GM12873 (cell line): Measurements from ENCODE around the gene CAMK2D.

Source experiments
- CTCF ChIP-seq: IDR thresholded peaks from 2 replicates; pipeline ENCODE4 v1.5.1; 2012; ENCODE audit warnings: low read depth, mild to moderate bottlenecking, moderate library complexity, low read length, control low read depth; ENCODE audit not compliant: insufficient read depth; ENCODE audit errors: missing control alignments

Gene CAMK2D

GRCh38 chr4:113700602-113701150, 60.9 kb downstream of the CAMK2D start:
- no peak for TF ChIP-seq CTCF

GRCh38 chr4:113699772-113700171, 61.8 kb downstream of the CAMK2D start:
- TF ChIP-seq CTCF, result no peak

- TF ChIP-seq CTCF, result no peak
Observed at GRCh38 chr4:113697429-113697828, 64.1 kb downstream of the CAMK2D start.

GRCh38 chr4:113695328-113696169, 66.0 kb downstream of the CAMK2D start:
- no peak for TF ChIP-seq CTCF

- TF ChIP-seq CTCF, result no peak
Observed at GRCh38 chr4:113694008-113694407, 67.5 kb downstream of the CAMK2D start.

GRCh38 chr4:113692809-113693411, 68.6 kb downstream of the CAMK2D start:
- TF ChIP-seq CTCF, result no peak

GRCh38 chr4:113691676-113692075, 69.9 kb downstream of the CAMK2D start:
- TF ChIP-seq CTCF, result no peak
